ENCODE data around the gene SMAD9.

DNA sequence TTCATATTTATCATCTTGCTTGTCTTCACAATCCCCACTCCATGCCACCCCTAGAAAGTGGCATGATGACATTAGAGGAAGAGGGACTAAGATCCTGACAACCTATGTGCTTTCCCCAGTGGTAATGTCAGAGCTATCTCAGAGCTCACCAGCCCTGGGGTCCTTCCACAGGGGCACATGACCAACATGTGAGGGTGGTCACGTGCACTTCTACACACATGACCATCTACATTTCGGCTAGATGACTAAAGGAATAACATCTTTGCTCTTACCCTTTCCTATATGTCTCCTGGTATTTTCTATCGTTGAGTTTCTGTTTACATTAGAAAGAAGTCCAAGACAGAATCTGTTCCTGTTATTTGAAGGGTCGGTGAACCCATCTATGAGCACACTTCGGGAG, 54.8 kb downstream of the SMAD9 start:
- TF ChIP-seq, protein P1, sequence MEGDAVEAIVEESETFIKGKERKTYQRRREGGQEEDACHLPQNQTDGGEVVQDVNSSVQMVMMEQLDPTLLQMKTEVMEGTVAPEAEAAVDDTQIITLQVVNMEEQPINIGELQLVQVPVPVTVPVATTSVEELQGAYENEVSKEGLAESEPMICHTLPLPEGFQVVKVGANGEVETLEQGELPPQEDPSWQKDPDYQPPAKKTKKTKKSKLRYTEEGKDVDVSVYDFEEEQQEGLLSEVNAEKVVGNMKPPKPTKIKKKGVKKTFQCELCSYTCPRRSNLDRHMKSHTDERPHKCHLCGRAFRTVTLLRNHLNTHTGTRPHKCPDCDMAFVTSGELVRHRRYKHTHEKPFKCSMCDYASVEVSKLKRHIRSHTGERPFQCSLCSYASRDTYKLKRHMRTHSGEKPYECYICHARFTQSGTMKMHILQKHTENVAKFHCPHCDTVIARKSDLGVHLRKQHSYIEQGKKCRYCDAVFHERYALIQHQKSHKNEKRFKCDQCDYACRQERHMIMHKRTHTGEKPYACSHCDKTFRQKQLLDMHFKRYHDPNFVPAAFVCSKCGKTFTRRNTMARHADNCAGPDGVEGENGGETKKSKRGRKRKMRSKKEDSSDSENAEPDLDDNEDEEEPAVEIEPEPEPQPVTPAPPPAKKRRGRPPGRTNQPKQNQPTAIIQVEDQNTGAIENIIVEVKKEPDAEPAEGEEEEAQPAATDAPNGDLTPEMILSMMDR (conservative IDR thresholded peaks at IDR 0.05), result no peak
- TF ChIP-seq ZFX (IDR thresholded peaks at IDR 0.05), result no peak

Data from C4-2B (cell line).